Measurements from ENCODE around the gene STXBP2.

DNA sequence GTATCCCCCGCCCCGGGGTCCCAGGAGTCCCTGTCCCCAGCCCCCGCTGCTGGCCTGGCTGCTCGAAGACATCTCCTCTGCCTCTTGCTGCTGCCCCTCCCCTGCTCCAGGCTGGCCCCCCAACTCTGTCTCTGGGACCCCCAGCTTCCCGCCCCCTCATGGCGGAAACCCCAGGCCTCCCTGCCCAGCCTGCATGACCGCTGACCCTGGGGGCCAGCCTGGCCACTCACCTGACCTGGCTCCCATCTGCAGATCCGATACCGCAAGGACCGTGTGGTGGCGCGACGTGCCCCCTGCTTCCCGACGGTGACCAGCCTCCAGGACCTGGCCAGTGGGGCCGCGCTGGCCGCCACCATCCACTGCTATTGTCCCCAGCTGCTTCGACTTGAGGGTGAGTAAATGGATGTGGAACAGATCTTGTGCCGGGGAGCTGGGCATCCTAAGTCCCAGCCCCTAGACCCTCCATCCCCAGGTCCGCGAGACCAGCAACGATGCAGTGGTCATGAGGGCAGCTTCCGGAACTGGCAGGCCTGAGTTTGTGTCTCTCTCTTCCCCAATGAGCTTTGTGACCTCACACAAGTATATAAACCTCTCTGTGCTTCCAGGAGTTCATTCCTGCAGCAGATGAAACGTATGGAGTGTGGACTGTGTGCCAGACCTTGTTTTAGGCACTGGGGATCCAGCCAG is 28.9 kb upstream of the STXBP2 start:
- TF ChIP-seq EZH2phosphoT487 (IDR thresholded peaks at IDR 0.05; ENCODE audit: low read length) (no peak), EZH2 (optimal IDR thresholded peaks at IDR 0.05; ENCODE audit: low read depth, low read length) (no peak)
- TF ChIP-seq, protein P1, sequence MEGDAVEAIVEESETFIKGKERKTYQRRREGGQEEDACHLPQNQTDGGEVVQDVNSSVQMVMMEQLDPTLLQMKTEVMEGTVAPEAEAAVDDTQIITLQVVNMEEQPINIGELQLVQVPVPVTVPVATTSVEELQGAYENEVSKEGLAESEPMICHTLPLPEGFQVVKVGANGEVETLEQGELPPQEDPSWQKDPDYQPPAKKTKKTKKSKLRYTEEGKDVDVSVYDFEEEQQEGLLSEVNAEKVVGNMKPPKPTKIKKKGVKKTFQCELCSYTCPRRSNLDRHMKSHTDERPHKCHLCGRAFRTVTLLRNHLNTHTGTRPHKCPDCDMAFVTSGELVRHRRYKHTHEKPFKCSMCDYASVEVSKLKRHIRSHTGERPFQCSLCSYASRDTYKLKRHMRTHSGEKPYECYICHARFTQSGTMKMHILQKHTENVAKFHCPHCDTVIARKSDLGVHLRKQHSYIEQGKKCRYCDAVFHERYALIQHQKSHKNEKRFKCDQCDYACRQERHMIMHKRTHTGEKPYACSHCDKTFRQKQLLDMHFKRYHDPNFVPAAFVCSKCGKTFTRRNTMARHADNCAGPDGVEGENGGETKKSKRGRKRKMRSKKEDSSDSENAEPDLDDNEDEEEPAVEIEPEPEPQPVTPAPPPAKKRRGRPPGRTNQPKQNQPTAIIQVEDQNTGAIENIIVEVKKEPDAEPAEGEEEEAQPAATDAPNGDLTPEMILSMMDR (IDR thresholded peaks at IDR 0.05; ENCODE audit: low read length): no peak

Data from MM.1S (cell line).